GM19023 (cell line): ENCODE measurements around the gene GLI1.
A peak's percentile ranks its signal among the peaks of the same experiment; 100 is the strongest.

Experiments used
- ATAC-seq: cut with Tn5 transposase; IDR thresholded peaks from one replicate; pipeline ENCODE4 v1.9.1; 2021; ENCODE audit warnings: mild to moderate bottlenecking, moderate library complexity; ENCODE audit not compliant: unreplicated experiment

Gene GLI1

GRCh38 chr12:57518176-57518919 lies 58.8 kb downstream of the GLI1 start:
- no peak for ATAC-seq

- ATAC-seq, result no peak
Observed at GRCh38 chr12:57518920-57519795, 59.6 kb downstream of the GLI1 start.

- peak; percentile 5 for ATAC-seq
Observed at GRCh38 chr12:57519796-57520052, 60.1 kb downstream of the GLI1 start.

- peak; percentile 70 for ATAC-seq
Observed at GRCh38 chr12:57520053-57520818, 60.7 kb downstream of the GLI1 start, which contains the start of gene DDIT3. DDIT3 (minus strand) TSS chr12:57520514; CDS start chr12:57517406, 3,108 bp downstream.

- no peak for ATAC-seq
Observed at GRCh38 chr12:57521525-57522010, 62.0 kb downstream of the GLI1 start.
